ENCODE data around the gene RTEL1.

Gene RTEL1

GRCh38 chr20:63709149-63709527 is 51.0 kb downstream of the RTEL1 start:
- peaks cover 94% of the 10 kb centered on the region for H3K79me2 ChIP-seq (ENCODE audit: insufficient read depth, low read length)
- no peak overlapping the region for H2AFZ ChIP-seq (ENCODE audit: low read depth, low read length)
- H3K27ac ChIP-seq (ENCODE audit: low read length), result no peak overlapping the region
- H3K4me1 ChIP-seq (ENCODE audit: insufficient read depth, low read length), result peaks cover 48% of the 10 kb centered on the region
- H3K9me3 ChIP-seq (ENCODE audit: insufficient read depth, low read length, severe bottlenecking), result no peaks in the 10 kb centered on the region
- DNase-seq (no peak), ATAC-seq (ENCODE audit: insufficient read depth, low read depth) (no peak)
- peak overlapping the region; percentile 81 for H3K9ac ChIP-seq (ENCODE audit: low read depth, low read length)
- H3K27me3 ChIP-seq (ENCODE audit: insufficient read depth, low read length, poor library complexity), result no peaks in the 10 kb centered on the region
- TF ChIP-seq CTCF (IDR thresholded peaks at IDR 0.05; ENCODE audit: borderline replicate concordance, extremely low read depth, low read length, poor library complexity, severe bottlenecking) (no peak), EZH2 (IDR thresholded peaks at IDR 0.05; ENCODE audit: borderline replicate concordance, low read depth, low read length, severe bottlenecking) (no peak)
- H3K4me2 ChIP-seq (ENCODE audit: insufficient read depth, low read length), result peak overlapping the region; percentile 97
- peak overlapping the region in 1 of 2 experiments; percentile 84; a peak in 3 of 4 replicates for H3K4me3 ChIP-seq (ENCODE audit: low read depth in 1 of 2, low read length in 2 of 2)
- H3K36me3 ChIP-seq (ENCODE audit: insufficient read depth, low read length), result peaks cover 86% of the 10 kb centered on the region
- H4K20me1 ChIP-seq (ENCODE audit: insufficient read depth, low read length), result peaks cover 45% of the 10 kb centered on the region

GRCh38 chr20:63711085-63711645 is 53.1 kb downstream of the RTEL1 start:
- ATAC-seq (ENCODE audit: insufficient read depth, low read depth) (no peak), DNase-seq (no peak)
- H3K9ac ChIP-seq (ENCODE audit: low read depth, low read length), result no peak overlapping the region
- H2AFZ ChIP-seq (ENCODE audit: low read depth, low read length), result no peak overlapping the region
- peaks cover 38% of the 10 kb centered on the region for H3K4me1 ChIP-seq (ENCODE audit: insufficient read depth, low read length)
- H3K36me3 ChIP-seq (ENCODE audit: insufficient read depth, low read length), result peaks cover 85% of the 10 kb centered on the region
- no peak for TF ChIP-seq EZH2 (IDR thresholded peaks at IDR 0.05; ENCODE audit: borderline replicate concordance, low read depth, low read length, severe bottlenecking)
- TF ChIP-seq CTCF (IDR thresholded peaks at IDR 0.05; ENCODE audit: borderline replicate concordance, extremely low read depth, low read length, poor library complexity, severe bottlenecking), result no peak
- 0 out of 2 replicates have a peak overlapping the region, but pooled peaks have one; percentile 1 for H3K4me2 ChIP-seq (ENCODE audit: insufficient read depth, low read length)
- peaks cover 98% of the 10 kb centered on the region for H3K79me2 ChIP-seq (ENCODE audit: insufficient read depth, low read length)
- H4K20me1 ChIP-seq (ENCODE audit: insufficient read depth, low read length), result peaks cover 29% of the 10 kb centered on the region
- H3K27ac ChIP-seq (ENCODE audit: low read length), result no peak overlapping the region
- H3K4me3 ChIP-seq (ENCODE audit: low read depth in 1 of 2, low read length in 2 of 2), result 0 out of 4 replicates have a peak overlapping the region, but pooled peaks of 1 of the 2 experiments have one; percentile 1
- no peaks in the 10 kb centered on the region for H3K27me3 ChIP-seq (ENCODE audit: insufficient read depth, low read length, poor library complexity)
- peaks cover 6% of the 10 kb centered on the region for H3K9me3 ChIP-seq (ENCODE audit: insufficient read depth, low read length, severe bottlenecking)

- Histone ChIP-seq H3K79me2 (ENCODE audit: insufficient read depth, low read length) (peaks cover 98% of the 10 kb centered on the region), H3K4me2 (ENCODE audit: insufficient read depth, low read length) (no peak overlapping the region), H3K36me3 (ENCODE audit: insufficient read depth, low read length) (peaks cover 81% of the 10 kb centered on the region), H2AFZ (ENCODE audit: low read depth, low read length) (no peak overlapping the region), H4K20me1 (ENCODE audit: insufficient read depth, low read length) (peaks cover 19% of the 10 kb centered on the region), H3K4me1 (ENCODE audit: insufficient read depth, low read length) (peaks cover 28% of the 10 kb centered on the region), H3K9ac (ENCODE audit: low read depth, low read length) (no peak overlapping the region), H3K9me3 (ENCODE audit: insufficient read depth, low read length, severe bottlenecking) (peaks cover 6% of the 10 kb centered on the region), H3K4me3 (ENCODE audit: low read depth in 1 of 2, low read length in 2 of 2) (no peak overlapping the region), H3K27me3 (ENCODE audit: insufficient read depth, low read length, poor library complexity) (no peaks in the 10 kb centered on the region), H3K27ac (ENCODE audit: low read length) (no peak overlapping the region)
- TF ChIP-seq CTCF (IDR thresholded peaks at IDR 0.05; ENCODE audit: borderline replicate concordance, extremely low read depth, low read length, poor library complexity, severe bottlenecking) (no peak), EZH2 (IDR thresholded peaks at IDR 0.05; ENCODE audit: borderline replicate concordance, low read depth, low read length, severe bottlenecking) (no peak)
- DNase-seq (no peak), ATAC-seq (ENCODE audit: insufficient read depth, low read depth) (no peak)
Measured at GRCh38 chr20:63712191-63712590, 54.1 kb downstream of the RTEL1 start.

Measured in DND-41 (cell line).